ENCODE results near the gene HIBCH. TPM values are rescaled to one million over a fixed set of nuclear protein-coding genes. Genes with fewer than 3 reads are reported as not detected.

Gene HIBCH
- total and polyA plus RNA-seq, 2 of the 13 experiments (the other 11 are each of a cell fraction or from before 2014, with no cell fraction given): 18.8 to 49.5 TPM

DNA sequence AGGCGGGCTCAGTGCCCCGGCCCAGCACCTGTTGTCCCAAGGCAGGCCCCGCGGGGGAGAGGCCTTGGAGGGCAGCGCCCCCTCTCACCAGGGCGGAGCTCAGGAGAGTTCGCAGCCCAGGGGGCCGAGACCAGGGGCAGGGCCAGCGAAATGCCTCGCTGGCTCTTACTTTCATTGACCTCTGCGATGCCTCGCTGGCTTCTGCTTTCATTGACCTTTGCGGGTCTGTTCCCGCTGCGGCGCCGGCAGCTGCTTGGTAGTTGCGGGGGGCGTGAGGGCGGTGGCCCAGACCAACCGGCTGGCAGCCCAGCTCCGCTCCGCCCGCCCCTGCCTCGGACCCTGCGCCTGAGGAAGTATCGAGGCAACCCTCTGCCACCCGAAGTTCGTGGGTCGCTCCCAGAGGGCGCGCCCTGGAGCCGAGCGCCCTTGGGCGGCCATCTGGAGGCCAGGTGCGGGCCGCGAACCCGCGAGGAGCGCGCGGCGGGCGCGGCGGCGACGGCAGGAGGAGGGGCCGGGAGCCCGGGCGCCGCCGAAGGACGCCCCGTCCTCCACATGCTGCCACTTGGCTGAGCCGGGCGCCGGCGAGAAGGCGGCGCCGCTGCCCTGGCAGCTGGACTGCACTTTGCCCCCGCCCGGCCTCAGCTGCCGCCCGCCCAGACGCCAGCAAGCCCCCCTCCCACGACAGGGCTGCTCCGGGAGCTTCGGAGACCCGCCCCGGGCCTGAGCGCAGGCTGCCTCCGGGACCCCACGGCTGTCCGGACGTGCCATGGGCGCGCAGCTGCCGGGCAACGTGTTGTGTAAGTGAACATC, 139.1 kb downstream of the HIBCH start (continued):
- TF ChIP-seq BRCA1 (CRISPR knock-in tag; IDR thresholded peaks at IDR 0.05) (peak; percentile 88), MAFK (conservative IDR thresholded peaks at IDR 0.05 in 1 of 2, IDR thresholded peaks at IDR 0.05 in 1 of 2; ENCODE audit: low read length in 2 of 2) (no peak), ZNF563 (CRISPR knock-in tag; IDR thresholded peaks at IDR 0.05) (peak; percentile 88), CENPT (CRISPR knock-in tag; IDR thresholded peaks at IDR 0.05; ENCODE audit: low read depth) (0 out of 2 replicates have a peak, but pooled peaks have one; percentile 53), ZSCAN22 (CRISPR knock-in tag; IDR thresholded peaks at IDR 0.05) (no peak; the same call in 1 of the 2 replicates), ZNF432 (CRISPR knock-in tag; IDR thresholded peaks at IDR 0.05; ENCODE audit: borderline replicate concordance) (no peak), ELF3 (CRISPR knock-in tag; IDR thresholded peaks at IDR 0.05) (no peak; the same call in 1 of the 2 replicates), NFIC (IDR thresholded peaks at IDR 0.05; ENCODE audit: low read length) (no peak; the same call in 1 of the 2 replicates), SOX13 (IDR thresholded peaks at IDR 0.05) (no peak), SOX13 (CRISPR knock-in tag; conservative IDR thresholded peaks at IDR 0.05 in 1 of 2, IDR thresholded peaks at IDR 0.05 in 1 of 2) (peak in 1 of 2 experiments; percentile 39; a peak in 2 of 4 replicates), RFXANK (CRISPR knock-in tag; IDR thresholded peaks at IDR 0.05) (no peak; the same call in 1 of the 2 replicates), ZSCAN29 (CRISPR knock-in tag; conservative IDR thresholded peaks at IDR 0.05) (0 out of 2 replicates have a peak, but pooled peaks have one; percentile 13), KDM5A (IDR thresholded peaks at IDR 0.05; ENCODE audit: borderline replicate concordance, low read length) (no peak; the same call in 1 of the 2 replicates), ZNF234 (CRISPR knock-in tag; conservative IDR thresholded peaks at IDR 0.05) (no peak), PITX1 (CRISPR knock-in tag; IDR thresholded peaks at IDR 0.05) (peak; percentile 83; the same call in 1 of the 2 replicates), ZNF780A (CRISPR knock-in tag; IDR thresholded peaks at IDR 0.05) (no peak), NAIF1 (CRISPR knock-in tag; IDR thresholded peaks at IDR 0.05; ENCODE audit: borderline replicate concordance) (no peak), ZNF644 (CRISPR knock-in tag; IDR thresholded peaks at IDR 0.05; ENCODE audit: low read depth) (peak; percentile 45; the same call in 1 of the 2 replicates), SIN3B (IDR thresholded peaks at IDR 0.05; ENCODE audit: low read length) (no peak)
- TF ChIP-seq, protein P1, sequence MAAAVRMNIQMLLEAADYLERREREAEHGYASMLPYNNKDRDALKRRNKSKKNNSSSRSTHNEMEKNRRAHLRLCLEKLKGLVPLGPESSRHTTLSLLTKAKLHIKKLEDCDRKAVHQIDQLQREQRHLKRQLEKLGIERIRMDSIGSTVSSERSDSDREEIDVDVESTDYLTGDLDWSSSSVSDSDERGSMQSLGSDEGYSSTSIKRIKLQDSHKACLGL (CRISPR knock-in tag; IDR thresholded peaks at IDR 0.05): peak; percentile 59
- TF ChIP-seq, protein P2, sequence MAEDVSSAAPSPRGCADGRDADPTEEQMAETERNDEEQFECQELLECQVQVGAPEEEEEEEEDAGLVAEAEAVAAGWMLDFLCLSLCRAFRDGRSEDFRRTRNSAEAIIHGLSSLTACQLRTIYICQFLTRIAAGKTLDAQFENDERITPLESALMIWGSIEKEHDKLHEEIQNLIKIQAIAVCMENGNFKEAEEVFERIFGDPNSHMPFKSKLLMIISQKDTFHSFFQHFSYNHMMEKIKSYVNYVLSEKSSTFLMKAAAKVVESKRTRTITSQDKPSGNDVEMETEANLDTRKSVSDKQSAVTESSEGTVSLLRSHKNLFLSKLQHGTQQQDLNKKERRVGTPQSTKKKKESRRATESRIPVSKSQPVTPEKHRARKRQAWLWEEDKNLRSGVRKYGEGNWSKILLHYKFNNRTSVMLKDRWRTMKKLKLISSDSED (CRISPR knock-in tag; IDR thresholded peaks at IDR 0.05): no peak; the same call in 1 of the 2 replicates
- TF ChIP-seq, protein P3, sequence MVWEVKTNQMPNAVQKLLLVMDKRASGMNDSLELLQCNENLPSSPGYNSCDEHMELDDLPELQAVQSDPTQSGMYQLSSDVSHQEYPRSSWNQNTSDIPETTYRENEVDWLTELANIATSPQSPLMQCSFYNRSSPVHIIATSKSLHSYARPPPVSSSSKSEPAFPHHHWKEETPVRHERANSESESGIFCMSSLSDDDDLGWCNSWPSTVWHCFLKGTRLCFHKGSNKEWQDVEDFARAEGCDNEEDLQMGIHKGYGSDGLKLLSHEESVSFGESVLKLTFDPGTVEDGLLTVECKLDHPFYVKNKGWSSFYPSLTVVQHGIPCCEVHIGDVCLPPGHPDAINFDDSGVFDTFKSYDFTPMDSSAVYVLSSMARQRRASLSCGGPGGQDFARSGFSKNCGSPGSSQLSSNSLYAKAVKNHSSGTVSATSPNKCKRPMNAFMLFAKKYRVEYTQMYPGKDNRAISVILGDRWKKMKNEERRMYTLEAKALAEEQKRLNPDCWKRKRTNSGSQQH (CRISPR knock-in tag; IDR thresholded peaks at IDR 0.05; ENCODE audit: low read depth): no peak
- TF ChIP-seq, protein P4, sequence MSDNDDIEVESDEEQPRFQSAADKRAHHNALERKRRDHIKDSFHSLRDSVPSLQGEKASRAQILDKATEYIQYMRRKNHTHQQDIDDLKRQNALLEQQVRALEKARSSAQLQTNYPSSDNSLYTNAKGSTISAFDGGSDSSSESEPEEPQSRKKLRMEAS (IDR thresholded peaks at IDR 0.05): peak; percentile 72
- TF ChIP-seq, protein P5, sequence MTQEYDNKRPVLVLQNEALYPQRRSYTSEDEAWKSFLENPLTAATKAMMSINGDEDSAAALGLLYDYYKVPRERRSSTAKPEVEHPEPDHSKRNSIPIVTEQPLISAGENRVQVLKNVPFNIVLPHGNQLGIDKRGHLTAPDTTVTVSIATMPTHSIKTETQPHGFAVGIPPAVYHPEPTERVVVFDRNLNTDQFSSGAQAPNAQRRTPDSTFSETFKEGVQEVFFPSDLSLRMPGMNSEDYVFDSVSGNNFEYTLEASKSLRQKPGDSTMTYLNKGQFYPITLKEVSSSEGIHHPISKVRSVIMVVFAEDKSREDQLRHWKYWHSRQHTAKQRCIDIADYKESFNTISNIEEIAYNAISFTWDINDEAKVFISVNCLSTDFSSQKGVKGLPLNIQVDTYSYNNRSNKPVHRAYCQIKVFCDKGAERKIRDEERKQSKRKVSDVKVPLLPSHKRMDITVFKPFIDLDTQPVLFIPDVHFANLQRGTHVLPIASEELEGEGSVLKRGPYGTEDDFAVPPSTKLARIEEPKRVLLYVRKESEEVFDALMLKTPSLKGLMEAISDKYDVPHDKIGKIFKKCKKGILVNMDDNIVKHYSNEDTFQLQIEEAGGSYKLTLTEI (CRISPR knock-in tag; conservative IDR thresholded peaks at IDR 0.05): no peak
